NCI-H226 (cell line): ENCODE data around the gene HOXD10.

Source experiments
- DNase-seq: peaks from one replicate; pipeline ENCODE4 v3.0.0-alpha.2; 2015

Gene HOXD10

GRCh38 chr2:176165370-176166050 is 48.9 kb downstream of the HOXD10 start:
- no peak for DNase-seq

- no peak for DNase-seq
Observed at GRCh38 chr2:176166272-176166671, 49.7 kb downstream of the HOXD10 start.

GRCh38 chr2:176167398-176167797 is 50.8 kb downstream of the HOXD10 start:
- DNase-seq: no peak

- DNase-seq: no peak
Observed at GRCh38 chr2:176169181-176169580, 52.6 kb downstream of the HOXD10 start.
